Embryonic facial prominence (tissue), 1 donor: ENCODE data around the gene HAPLN3.

Source experiments
- DNase-seq: peaks from one replicate; pipeline ENCODE4 v3.0.0-alpha.2; 2016; ENCODE audit errors: extremely low spot score

Gene HAPLN3

DNA sequence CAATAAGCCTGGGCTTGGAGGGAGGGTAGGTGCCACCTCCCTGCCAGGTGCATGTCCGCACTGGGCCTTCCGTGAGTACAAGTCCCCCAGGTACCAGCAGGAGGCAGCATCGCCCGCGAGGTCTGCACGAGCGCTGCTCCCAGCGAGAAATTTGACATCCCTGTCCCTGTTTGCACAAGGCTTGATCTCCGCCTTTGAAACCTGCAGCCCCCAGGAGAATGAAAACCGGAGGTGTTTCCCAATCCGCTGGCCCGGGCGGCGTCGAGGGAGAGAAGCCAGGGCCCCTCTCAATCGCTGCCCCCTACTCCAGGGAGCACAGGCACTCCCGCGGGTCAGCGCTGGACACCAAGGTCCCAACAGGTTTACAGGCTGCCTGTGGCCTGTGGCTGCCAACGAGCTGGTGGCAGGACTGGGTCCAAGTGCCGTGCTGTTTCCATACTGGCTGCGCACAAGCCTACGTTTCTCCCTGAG lies 961 bp downstream of the HAPLN3 start:
- DNase-seq = no peak

GRCh38 chr15:88891540-88892254 lies 3.6 kb downstream of the HAPLN3 start:
- DNase-seq = no peak

DNA sequence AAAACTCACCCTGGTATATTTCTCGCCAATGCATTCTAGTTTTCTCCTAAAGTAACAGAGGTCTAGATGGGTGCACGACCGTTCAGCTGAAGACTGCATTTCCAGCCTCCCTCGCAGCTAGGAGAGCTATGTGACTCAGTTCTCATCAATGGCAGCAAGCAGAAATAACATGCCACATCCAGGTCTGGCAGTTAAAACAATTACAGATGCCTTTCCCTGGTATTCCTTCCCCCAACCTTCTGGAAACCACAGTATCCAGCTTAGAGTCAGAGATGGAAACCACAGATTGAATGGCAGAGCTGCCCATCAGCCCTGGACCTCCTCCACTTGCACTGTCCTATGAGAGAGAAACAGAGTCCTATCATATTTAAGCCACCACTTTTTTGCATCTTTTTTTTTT lies 4.8 kb downstream of the HAPLN3 start:
- DNase-seq = no peak

- DNase-seq = no peak
Observed at GRCh38 chr15:88888719-88889118, 6.6 kb downstream of the HAPLN3 start.

DNA sequence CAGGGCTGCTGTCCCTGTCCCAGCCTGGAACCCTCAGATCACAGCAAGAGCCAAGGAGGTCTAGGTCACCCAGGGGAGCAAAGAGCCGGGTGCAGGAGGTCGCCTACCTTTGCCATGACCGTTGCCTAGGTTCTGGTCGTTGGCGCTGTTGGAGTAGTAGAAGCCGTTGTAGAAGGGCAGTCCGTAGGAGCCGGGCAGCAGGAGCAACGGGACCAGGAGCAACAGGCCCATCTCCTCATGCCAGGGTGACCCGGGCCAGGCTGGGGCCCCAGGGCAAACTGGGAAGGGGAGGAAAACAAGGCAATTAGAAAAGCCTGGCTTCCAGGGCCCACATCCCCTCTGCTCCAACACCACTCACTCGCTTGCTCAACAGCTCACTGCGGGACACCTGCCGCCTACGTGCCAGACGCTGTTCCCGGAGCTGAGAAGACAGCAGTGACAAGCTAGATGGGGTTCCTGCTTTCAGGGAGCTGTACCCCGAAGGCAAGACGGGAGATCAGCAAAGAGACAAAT lies 8.2 kb downstream of the HAPLN3 start:
- DNase-seq = no peak

GRCh38 chr15:88882785-88883184 lies 12.6 kb downstream of the HAPLN3 start:
- no peak for DNase-seq

DNA sequence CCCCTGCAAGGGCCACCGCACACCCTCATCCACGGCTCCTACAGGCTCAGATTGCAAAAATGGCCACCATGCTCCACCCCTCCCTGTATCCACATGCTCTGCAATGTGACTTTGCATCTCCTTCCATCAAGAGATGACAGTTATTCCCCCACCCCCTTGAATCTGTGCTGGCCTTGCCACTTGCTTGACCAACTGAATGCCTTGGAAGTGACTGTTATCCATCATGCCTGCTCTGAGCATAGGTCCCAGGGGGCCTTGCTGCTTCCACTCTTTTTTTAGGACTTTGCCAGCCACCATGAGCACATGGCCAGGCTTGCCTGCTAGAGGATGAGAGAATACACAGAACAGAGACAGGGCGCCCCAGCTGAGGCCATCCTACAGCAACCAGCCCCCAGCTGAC lies 13.6 kb downstream of the HAPLN3 start:
- no peak for DNase-seq

GRCh38 chr15:88880944-88881740 lies 14.2 kb downstream of the HAPLN3 start:
- DNase-seq = no peak

DNA sequence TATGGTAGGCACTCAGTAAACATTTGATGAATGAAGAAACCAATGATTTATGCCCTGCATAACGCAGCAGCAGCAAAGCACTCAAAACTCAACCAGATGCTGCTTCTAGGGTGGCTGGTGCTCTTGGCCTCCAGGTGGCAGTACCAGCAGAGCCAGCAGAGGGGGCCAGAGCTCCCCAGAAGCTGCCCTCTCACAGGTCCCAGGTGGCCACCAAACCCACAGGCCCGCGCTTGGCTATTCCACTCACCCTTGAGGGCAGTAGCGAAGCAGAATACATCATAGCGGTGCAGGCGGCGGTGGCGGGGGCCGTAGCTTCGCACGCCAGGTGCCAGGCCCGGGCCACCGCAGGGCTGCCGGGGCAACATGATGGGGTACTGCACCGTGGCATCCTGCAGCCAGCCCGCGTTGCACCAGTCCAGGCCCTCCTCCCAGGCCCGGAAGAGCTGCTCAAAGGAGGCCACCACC lies 16.6 kb downstream of the HAPLN3 start:
- DNase-seq = no peak

- no peak for DNase-seq
Observed at GRCh38 chr15:88877906-88878305, 17.4 kb downstream of the HAPLN3 start.

GRCh38 chr15:88877415-88877814 lies 17.9 kb downstream of the HAPLN3 start:
- DNase-seq = no peak

- no peak for DNase-seq
Observed at GRCh38 chr15:88876573-88876972, 18.8 kb downstream of the HAPLN3 start.

DNA sequence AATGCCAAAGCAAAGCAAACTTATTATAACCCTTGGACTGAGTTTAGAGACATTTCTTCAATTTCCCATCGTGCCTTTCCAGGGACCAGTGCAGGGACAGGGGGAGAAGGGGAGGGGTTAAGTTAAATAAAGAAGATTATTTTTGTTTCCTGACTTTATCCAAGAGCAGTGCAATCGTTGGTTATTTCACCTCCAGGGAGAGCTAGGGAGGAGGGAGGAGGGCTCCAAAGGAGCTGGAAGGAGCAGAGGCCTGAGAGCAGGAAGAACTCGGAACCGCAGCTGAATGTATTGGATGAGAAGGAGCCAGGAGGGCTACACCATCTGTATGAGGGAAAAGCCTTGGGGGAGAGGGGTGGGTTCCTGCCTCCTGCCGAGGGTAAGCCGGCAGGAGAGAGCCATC lies 20.7 kb downstream of the HAPLN3 start:
- no peak for DNase-seq

DNA sequence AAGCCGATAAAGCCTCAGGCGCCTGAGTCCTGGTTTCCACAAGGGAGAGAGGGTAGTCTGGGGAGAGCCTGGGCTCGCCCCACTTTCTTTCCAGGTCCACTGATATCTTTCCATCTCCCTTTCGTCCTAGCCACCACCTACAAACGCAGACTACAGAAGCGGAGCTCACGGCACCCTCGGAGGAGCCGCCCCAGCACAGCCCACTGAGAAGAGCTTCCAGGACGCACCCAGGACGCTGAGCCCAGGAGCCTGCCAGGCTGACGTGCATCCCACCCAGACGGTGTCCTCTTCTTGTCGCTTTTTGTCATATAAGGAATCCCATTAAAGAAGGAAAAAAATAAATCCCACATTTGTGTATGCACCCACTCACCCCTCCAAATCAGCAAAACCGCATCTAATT lies 21.1 kb downstream of the HAPLN3 start:
- no peak for DNase-seq

- no peak for DNase-seq
Observed at GRCh38 chr15:88873786-88874185, 21.6 kb downstream of the HAPLN3 start.

- no peak for DNase-seq
Observed at GRCh38 chr15:88872706-88873105, 22.6 kb downstream of the HAPLN3 start.

- no peak for DNase-seq
Observed at GRCh38 chr15:88872106-88872505, 23.2 kb downstream of the HAPLN3 start.

DNA sequence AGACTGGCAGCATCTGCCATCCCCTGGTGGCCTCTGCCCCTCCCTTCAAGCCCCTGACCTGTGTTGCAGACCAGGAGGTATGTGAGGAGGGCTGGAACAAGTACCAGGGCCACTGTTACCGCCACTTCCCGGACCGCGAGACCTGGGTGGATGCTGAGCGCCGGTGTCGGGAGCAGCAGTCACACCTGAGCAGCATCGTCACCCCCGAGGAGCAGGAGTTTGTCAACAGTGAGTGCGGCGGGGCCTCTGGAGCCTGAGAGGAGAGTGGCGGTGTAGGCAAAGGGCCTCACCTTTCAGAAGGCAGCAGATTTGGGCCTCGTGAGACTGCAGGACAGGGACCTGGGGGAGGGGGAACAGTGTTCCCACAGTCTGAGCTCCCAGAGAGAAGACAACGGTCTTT lies 24.0 kb downstream of the HAPLN3 start:
- no peak for DNase-seq

DNA sequence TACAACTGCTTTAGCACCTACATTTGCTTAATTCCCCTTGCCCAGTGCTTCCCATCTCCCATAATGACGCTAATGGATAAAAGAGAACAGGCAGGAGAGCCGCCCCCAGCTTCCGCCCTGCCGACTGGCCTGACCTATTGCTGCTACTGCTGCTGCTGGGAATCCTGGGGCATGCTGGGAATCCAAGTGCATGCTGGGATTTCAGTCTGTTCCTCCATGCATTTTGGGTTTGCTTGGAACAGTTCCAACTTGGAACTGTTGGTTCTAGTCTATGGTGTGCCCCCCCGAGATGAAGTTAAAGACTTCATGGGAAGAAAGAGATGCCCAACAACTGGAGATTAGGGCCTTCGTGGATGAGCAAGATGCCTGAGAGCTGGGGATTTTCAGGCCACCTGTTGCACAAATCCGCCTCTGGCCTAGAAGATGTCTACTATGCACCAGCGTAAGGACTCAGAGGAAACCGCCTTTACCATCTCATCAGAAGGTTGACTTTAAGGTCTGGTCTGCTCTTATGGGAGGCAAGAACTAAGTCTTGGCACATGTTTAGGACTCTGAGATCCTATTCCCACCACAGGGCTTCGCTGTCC lies 29.0 kb downstream of the HAPLN3 start:
- no peak for DNase-seq

GRCh38 chr15:88865498-88866099 lies 29.7 kb downstream of the HAPLN3 start:
- no peak for DNase-seq

DNA sequence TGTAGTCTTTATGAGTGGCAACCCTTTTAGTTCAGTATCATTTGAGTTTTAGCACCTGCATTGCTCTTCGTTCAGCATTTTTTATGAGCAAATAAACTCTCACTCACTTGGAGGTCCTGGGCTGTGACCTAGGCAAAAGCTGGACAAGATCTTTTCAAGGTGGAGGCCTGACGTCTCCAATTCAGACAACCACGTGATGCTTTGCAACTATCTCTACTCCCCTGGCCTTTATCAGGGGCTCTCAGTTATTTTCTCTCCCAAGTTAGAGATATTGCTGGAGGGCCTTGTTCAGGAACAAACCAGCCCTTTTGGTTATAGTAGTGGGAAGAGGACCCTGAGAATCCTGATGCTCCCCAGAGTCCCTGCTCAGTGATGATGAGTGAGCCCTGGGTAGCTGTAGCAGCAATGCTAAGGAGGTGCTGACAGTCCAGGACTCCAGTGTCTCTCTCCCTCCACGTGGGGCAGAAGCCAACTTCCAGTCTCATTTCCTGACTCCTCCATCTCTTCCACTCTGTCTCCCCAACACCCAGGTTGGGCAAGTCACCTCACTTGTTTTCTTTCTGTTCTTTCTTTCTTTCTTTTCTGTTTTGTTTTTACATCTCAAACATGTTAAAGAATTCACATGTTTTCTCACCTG lies 30.4 kb downstream of the HAPLN3 start:
- DNase-seq = no peak

DNA sequence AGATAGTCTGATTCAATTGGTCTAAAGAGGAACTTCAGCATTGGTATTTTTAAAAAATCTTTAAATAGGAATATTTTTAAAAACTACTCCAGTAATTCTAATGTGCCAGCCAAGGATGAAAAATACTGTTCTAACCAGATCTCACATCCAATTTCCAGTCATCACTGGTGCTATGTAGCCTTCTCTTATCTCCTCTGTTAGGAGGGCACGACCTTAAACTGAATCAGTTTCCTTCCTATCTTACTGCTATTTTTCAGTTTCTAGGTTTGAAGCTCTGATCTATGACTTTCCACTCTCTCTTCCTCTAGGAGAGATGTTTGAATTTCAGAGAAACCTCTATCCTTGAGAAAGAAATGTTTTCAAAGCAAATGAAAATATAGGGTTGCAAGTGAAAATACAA lies 31.9 kb downstream of the HAPLN3 start:
- no peak for DNase-seq
